Stimulated activated CD8-positive, alpha-beta memory T cell treated with anti-CD3 and anti-CD28 coated beads, Interleukin-12 subunit alpha, Interleukin-12 subunit beta, amount 100 ng/mL, for 1 hour (primary cell): ENCODE measurements around the gene VMP1.
"Not testable (repeated sequence)": the region's sequence is repeated elsewhere in the genome, so short reads cannot be mapped to it uniquely, and the experiment has no call there.

Source experiments
- DNase-seq: peaks from one replicate; pipeline ENCODE4 v3.0.0-alpha.2; 2020; ENCODE audit warnings: low read depth

VMP1 gene

GRCh38 chr17:59812139-59812538 lies 104.7 kb downstream of the VMP1 start:
- no peak for DNase-seq

- no peak for DNase-seq
These were observed 106.8 kb downstream of the VMP1 start for GRCh38 chr17:59814276-59814675.

- DNase-seq = no peak
These were observed 107.2 kb downstream of the VMP1 start for GRCh38 chr17:59814685-59815084.

- DNase-seq = no peak
These were observed 108.5 kb downstream of the VMP1 start for GRCh38 chr17:59815965-59816364.

- DNase-seq = no peak
These were observed 118.3 kb downstream of the VMP1 start for GRCh38 chr17:59825533-59826322.

- no peak for DNase-seq
These were observed 119.4 kb downstream of the VMP1 start for GRCh38 chr17:59826706-59827453.

- DNase-seq = no peak
These were observed 120.4 kb downstream of the VMP1 start for GRCh38 chr17:59827721-59828477.

GRCh38 chr17:59828478-59828760 lies 121.0 kb downstream of the VMP1 start:
- DNase-seq = no peak

- not testable (repeated sequence) for DNase-seq
These were observed 121.4 kb downstream of the VMP1 start for GRCh38 chr17:59828819-59829216.

- DNase-seq = no peak
These were observed 122.0 kb downstream of the VMP1 start for GRCh38 chr17:59829217-59830006.

- DNase-seq = no peak
These were observed 122.7 kb downstream of the VMP1 start for GRCh38 chr17:59830007-59830630.

- no peak for DNase-seq
These were observed 123.5 kb downstream of the VMP1 start for GRCh38 chr17:59830846-59831486.

GRCh38 chr17:59832883-59833379 lies 125.5 kb downstream of the VMP1 start:
- DNase-seq = no peak

GRCh38 chr17:59837308-59838051 lies 130.0 kb downstream of the VMP1 start:
- no peak for DNase-seq

- no peak for DNase-seq
These were observed 130.8 kb downstream of the VMP1 start for GRCh38 chr17:59838052-59838916.

GRCh38 chr17:59839651-59840328 lies 132.3 kb downstream of the VMP1 start:
- DNase-seq = no peak

GRCh38 chr17:59840329-59841090 lies 133.1 kb downstream of the VMP1 start:
- DNase-seq = no peak
